Astrocyte of the cerebellum (primary cell): Measurements from ENCODE around the gene SRRM5.
"Not testable (repeated sequence)": the region's sequence is repeated elsewhere in the genome, so short reads cannot be mapped to it uniquely, and the experiment has no call there.

Source experiments
- DNase-seq: peaks from one replicate; pipeline ENCODE4 v3.0.0-alpha.2; 2011; ENCODE audit warnings: low read depth
- H3K4me3 ChIP-seq: 2 replicates; pipeline ENCODE4 v1.5.1; 2011; ENCODE audit warnings: mild to moderate bottlenecking, low read depth, low read length, moderate library complexity
- CTCF ChIP-seq: IDR thresholded peaks from 2 replicates; pipeline ENCODE4 v1.5.1; 2012; ENCODE audit warnings: low read length, low read depth, moderate library complexity, mild to moderate bottlenecking; ENCODE audit errors: missing control alignments
- in situ Hi-C: cut with HindIII; loops from 2 replicates; pipeline ENCODE4 v1.10.0; 2017; ENCODE audit warnings: low sequenced_read_pairs

SRRM5 gene

GRCh38 chr19:43631491-43631890 lies 19.6 kb downstream of the SRRM5 start:
- no peak for TF ChIP-seq CTCF
- in situ Hi-C loops, result no loop called here
- no peak for DNase-seq
- H3K4me3 ChIP-seq, result no peak overlapping the region

- TF ChIP-seq CTCF, result no peak
- in situ Hi-C loops, result no loop called here
- no peak for DNase-seq
- no peak overlapping the region for H3K4me3 ChIP-seq
Observed at GRCh38 chr19:43633520-43633919, 21.6 kb downstream of the SRRM5 start.

- in situ Hi-C loops, result no loop called here
- DNase-seq, result no peak
- no peak overlapping the region for H3K4me3 ChIP-seq
- TF ChIP-seq CTCF, result no peak
Observed at GRCh38 chr19:43634068-43634467, 22.2 kb downstream of the SRRM5 start.

GRCh38 chr19:43634506-43634871 lies 22.6 kb downstream of the SRRM5 start:
- TF ChIP-seq CTCF, result no peak
- in situ Hi-C loops, result no loop called here
- no peak for DNase-seq
- H3K4me3 ChIP-seq, result no peak overlapping the region

GRCh38 chr19:43634872-43635560 lies 23.1 kb downstream of the SRRM5 start:
- DNase-seq, result no peak
- in situ Hi-C loops, result no loop called here
- H3K4me3 ChIP-seq, result no peak overlapping the region
- TF ChIP-seq CTCF, result no peak

GRCh38 chr19:43635561-43635940 lies 23.7 kb downstream of the SRRM5 start:
- in situ Hi-C loops, DNase-seq, H3K4me3 ChIP-seq: not testable (repeated sequence)

GRCh38 chr19:43636121-43636683 lies 24.3 kb downstream of the SRRM5 start:
- no peak overlapping the region for H3K4me3 ChIP-seq
- no peak for TF ChIP-seq CTCF
- in situ Hi-C loops, result no loop called here
- no peak for DNase-seq
